ENCODE results near the gene INTS6.

INTS6 gene

DNA sequence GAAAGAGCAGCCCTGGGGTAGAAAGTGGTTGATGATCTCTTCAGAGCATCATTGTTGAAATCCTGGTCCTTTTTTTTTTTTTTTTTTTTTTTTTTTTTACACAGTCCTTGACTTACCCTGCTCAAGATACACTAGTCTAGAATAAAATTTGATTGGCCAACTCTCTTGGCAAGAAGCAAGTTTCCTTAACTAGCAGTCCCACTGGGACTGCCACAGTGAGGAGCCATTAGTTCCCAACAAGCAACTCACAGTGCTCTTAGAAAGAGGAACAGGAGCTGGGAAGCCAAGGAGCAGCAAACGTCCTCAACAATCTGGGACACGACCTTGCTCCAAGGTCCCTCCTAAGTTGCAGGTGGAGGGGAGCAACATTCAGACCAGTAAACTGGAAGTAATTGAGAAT, 47.9 kb upstream of the INTS6 start:
- Histone ChIP-seq H3K4me3 (ENCODE audit: low read depth, low read length) (no peak overlapping the region), H3K4me1 (no peaks in the 10 kb centered on the region), H3K9ac (no peak overlapping the region), H3K27me3 (ENCODE audit: control insufficient read depth, insufficient read depth, low read length) (no peaks in the 10 kb centered on the region), H3K36me3 (ENCODE audit: control insufficient read depth, insufficient read depth, low read length) (no peaks in the 10 kb centered on the region), H3K9me3 (ENCODE audit: control insufficient read depth, low read length) (no peaks in the 10 kb centered on the region), H3K4me2 (ENCODE audit: low read length) (no peak overlapping the region), H3K27ac (no peak overlapping the region), H3K79me2 (no peaks in the 10 kb centered on the region), H2AFZ (no peak overlapping the region)
- TF ChIP-seq, protein P1, sequence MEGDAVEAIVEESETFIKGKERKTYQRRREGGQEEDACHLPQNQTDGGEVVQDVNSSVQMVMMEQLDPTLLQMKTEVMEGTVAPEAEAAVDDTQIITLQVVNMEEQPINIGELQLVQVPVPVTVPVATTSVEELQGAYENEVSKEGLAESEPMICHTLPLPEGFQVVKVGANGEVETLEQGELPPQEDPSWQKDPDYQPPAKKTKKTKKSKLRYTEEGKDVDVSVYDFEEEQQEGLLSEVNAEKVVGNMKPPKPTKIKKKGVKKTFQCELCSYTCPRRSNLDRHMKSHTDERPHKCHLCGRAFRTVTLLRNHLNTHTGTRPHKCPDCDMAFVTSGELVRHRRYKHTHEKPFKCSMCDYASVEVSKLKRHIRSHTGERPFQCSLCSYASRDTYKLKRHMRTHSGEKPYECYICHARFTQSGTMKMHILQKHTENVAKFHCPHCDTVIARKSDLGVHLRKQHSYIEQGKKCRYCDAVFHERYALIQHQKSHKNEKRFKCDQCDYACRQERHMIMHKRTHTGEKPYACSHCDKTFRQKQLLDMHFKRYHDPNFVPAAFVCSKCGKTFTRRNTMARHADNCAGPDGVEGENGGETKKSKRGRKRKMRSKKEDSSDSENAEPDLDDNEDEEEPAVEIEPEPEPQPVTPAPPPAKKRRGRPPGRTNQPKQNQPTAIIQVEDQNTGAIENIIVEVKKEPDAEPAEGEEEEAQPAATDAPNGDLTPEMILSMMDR (IDR thresholded peaks at IDR 0.05) = no peak

DNA sequence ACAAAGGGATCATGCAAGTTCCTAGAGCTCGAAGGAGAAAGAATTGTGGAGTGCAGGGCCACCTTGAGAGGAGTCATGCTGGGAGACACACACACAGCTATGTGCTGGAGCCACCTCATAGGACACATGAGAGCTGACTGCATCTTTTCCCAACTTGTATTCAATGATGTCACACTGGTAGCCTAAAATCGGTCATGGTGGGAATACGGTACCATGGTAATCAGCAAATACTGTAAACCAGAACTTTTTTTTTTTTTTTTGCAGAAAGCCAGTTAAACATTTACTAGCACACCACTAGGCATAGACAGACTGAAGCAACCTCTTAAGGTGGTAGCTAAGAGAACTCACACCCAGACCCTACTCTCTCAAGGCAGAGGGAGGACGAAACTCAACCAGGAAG, 47.0 kb upstream of the INTS6 start:
- no peak overlapping the region for H3K4me2 ChIP-seq (ENCODE audit: low read length)

DNA sequence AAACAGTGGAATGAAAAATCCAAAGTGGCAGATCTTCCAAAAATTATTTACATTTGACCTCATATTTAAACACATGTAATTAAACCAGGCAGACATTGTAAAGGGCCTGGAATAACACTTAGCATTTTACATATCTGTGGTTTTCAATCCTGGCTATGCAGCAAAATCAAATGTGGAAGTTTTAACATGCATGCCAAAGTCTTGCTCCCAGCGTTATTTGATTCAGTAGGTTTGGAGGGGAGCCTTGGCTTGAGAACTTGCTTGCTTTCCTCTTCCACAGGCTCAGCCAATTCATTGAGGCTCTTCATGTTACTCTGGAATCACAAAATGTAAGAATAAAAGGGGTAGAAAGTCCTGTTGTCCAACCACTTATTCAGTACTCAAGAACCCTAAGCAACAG, 42.5 kb upstream of the INTS6 start:
- Histone ChIP-seq H3K36me3 (ENCODE audit: control insufficient read depth, insufficient read depth, low read length) (no peaks in the 10 kb centered on the region), H3K4me3 (ENCODE audit: low read depth, low read length) (no peak overlapping the region), H3K9ac (no peak overlapping the region), H3K4me2 (ENCODE audit: low read length) (no peak overlapping the region), H3K4me1 (no peaks in the 10 kb centered on the region), H3K9me3 (ENCODE audit: control insufficient read depth, low read length) (no peaks in the 10 kb centered on the region), H3K79me2 (no peaks in the 10 kb centered on the region), H3K27me3 (ENCODE audit: control insufficient read depth, insufficient read depth, low read length) (no peaks in the 10 kb centered on the region), H3K27ac (no peak overlapping the region), H2AFZ (no peak overlapping the region)
- TF ChIP-seq, protein P1 (IDR thresholded peaks at IDR 0.05) = no peak

More for the DNA sequence above, 47.0 kb upstream of the INTS6 start:
- H3K27ac ChIP-seq = no peak overlapping the region
- H2AFZ ChIP-seq = no peak overlapping the region
- no peaks in the 10 kb centered on the region for H3K36me3 ChIP-seq (ENCODE audit: control insufficient read depth, insufficient read depth, low read length)
- no peaks in the 10 kb centered on the region for H3K4me1 ChIP-seq
- H3K9ac ChIP-seq = no peak overlapping the region
- no peak overlapping the region for H3K4me3 ChIP-seq (ENCODE audit: low read depth, low read length)
- no peaks in the 10 kb centered on the region for H3K79me2 ChIP-seq
- no peaks in the 10 kb centered on the region for H3K9me3 ChIP-seq (ENCODE audit: control insufficient read depth, low read length)
- no peaks in the 10 kb centered on the region for H3K27me3 ChIP-seq (ENCODE audit: control insufficient read depth, insufficient read depth, low read length)
- TF ChIP-seq, protein P1 (IDR thresholded peaks at IDR 0.05) = no peak

DNA sequence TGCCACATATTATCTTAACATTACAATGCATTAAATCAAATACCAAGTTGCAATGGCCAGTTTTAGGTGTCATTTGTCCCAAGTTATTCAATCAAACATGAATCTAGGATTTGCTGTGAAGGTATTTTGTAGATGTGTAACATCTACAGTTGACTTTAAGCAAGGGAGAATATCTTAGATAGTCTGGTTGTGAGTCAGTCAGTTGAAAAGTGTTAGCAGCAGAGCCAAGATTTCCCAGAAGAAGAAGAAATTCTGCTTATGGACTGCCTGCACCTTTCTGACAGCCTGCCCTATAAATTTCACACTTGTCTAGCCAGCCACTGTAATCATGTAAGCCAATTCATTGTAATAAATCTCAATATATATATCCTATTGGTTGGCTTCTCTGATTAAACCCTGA, 41.3 kb upstream of the INTS6 start:
- Histone ChIP-seq H3K4me3 (ENCODE audit: low read depth, low read length) (no peak overlapping the region), H3K27me3 (ENCODE audit: control insufficient read depth, insufficient read depth, low read length) (no peaks in the 10 kb centered on the region), H2AFZ (no peak overlapping the region), H3K9ac (no peak overlapping the region), H3K9me3 (ENCODE audit: control insufficient read depth, low read length) (no peaks in the 10 kb centered on the region), H3K27ac (no peak overlapping the region), H3K36me3 (ENCODE audit: control insufficient read depth, insufficient read depth, low read length) (no peaks in the 10 kb centered on the region), H3K4me1 (no peaks in the 10 kb centered on the region), H3K79me2 (no peaks in the 10 kb centered on the region), H3K4me2 (ENCODE audit: low read length) (no peak overlapping the region)
- TF ChIP-seq, protein P1 (IDR thresholded peaks at IDR 0.05) = no peak

DNA sequence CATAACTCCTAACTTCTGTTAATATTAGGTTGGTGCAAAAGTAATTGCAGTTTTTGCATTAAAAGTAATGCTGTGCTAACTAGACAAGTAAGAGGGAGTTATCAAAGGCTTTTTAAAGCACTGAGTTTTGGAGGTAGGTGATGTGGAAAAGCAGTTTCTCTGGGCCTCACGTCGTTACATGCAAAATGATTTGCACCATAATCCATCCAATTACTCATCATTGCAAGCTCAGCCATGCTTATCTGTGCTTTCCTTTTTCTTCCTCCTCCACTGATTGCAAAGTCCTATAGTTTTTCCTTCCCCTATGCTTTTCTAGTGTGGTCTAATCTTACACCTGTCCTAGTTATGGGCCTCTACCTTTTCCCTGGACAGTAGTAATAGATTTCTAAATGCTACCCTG, 35.4 kb upstream of the INTS6 start:
- Histone ChIP-seq H3K36me3 (ENCODE audit: control insufficient read depth, insufficient read depth, low read length) (no peaks in the 10 kb centered on the region), H3K27me3 (ENCODE audit: control insufficient read depth, insufficient read depth, low read length) (no peaks in the 10 kb centered on the region), H3K9ac (no peak overlapping the region), H3K9me3 (ENCODE audit: control insufficient read depth, low read length) (no peaks in the 10 kb centered on the region), H3K4me1 (no peaks in the 10 kb centered on the region), H3K27ac (no peak overlapping the region), H3K4me2 (ENCODE audit: low read length) (no peak overlapping the region), H3K4me3 (ENCODE audit: low read depth, low read length) (no peak overlapping the region), H3K79me2 (no peaks in the 10 kb centered on the region), H2AFZ (no peak overlapping the region)
- TF ChIP-seq, protein P1 (IDR thresholded peaks at IDR 0.05) = no peak
